ENCODE measurements around the gene B4GALT3. TPM values are rescaled to one million over a fixed set of nuclear protein-coding genes. Genes with fewer than 3 reads are reported as not detected.
"Not testable (repeated sequence)": the region's sequence is repeated elsewhere in the genome, so short reads cannot be mapped to it uniquely, and the experiment has no call there.

Gene B4GALT3
- total RNA-seq, 2 donors from 2014 or later, result 20.2 to 29.3 TPM

- Histone ChIP-seq H3K27ac (peak overlapping the region in 1 of 4 donors; percentile 21), H3K4me3 (no peak overlapping the region), H3K4me1 (peaks cover 32% of the 10 kb centered on the region), H3K9me3 (no peaks in the 10 kb centered on the region), H3K36me3 (replicated peaks in 1 of 2; ENCODE audit: insufficient read depth in 1 of 2, low read depth in 2 of 2) (no peaks in the 10 kb centered on the region), H3K27me3 (no peaks in the 10 kb centered on the region)
- DNase-seq (no peak), ATAC-seq (no peak)
- TF ChIP-seq POLR2A (IDR thresholded peaks at IDR 0.05) (no peak), CTCF (IDR thresholded peaks at IDR 0.05) (no peak)
- 65 to 72% methylated on average over 7 of the region's 7 CpGs for WGBS, 2 donors
- intact Hi-C loops (cut with DNase I), result no loop called here
Measured at GRCh38 chr1:161225178-161225533, 47.8 kb upstream of the B4GALT3 start.

- intact Hi-C loops (cut with DNase I), result not testable (repeated sequence)
- WGBS, 2 donors, result 74 to 85% methylated on average over 13 of the region's 13 CpGs
Measured at GRCh38 chr1:161224695-161225087, 47.4 kb upstream of the B4GALT3 start.

GRCh38 chr1:161223805-161224694, 46.7 kb upstream of the B4GALT3 start:
- H3K27me3 ChIP-seq, result no peaks in the 10 kb centered on the region
- H3K36me3 ChIP-seq (replicated peaks in 1 of 2; ENCODE audit: insufficient read depth in 1 of 2, low read depth in 2 of 2), result no peaks in the 10 kb centered on the region
- H3K4me3 ChIP-seq, result no peak overlapping the region
- H3K4me1 ChIP-seq, result peaks cover 32% of the 10 kb centered on the region
- WGBS, 2 donors, result 67% methylated on average over 7 of the region's 7 CpGs
- TF ChIP-seq POLR2A (IDR thresholded peaks at IDR 0.05) (no peak), CTCF (IDR thresholded peaks at IDR 0.05) (no peak)
- no peaks in the 10 kb centered on the region for H3K9me3 ChIP-seq
- ATAC-seq (no peak), DNase-seq (peak in 3 of 4 donors; percentile 21 to 38 (median 26))
- intact Hi-C loops (cut with DNase I), result no loop called here
- no peak overlapping the region for H3K27ac ChIP-seq

More at GRCh38 chr1:161224695-161225087, 47.4 kb upstream of the B4GALT3 start:
- H3K27ac ChIP-seq; DNase-seq; ATAC-seq; H3K9me3 ChIP-seq; H3K4me3 ChIP-seq; H3K27me3 ChIP-seq; H3K36me3 ChIP-seq (replicated peaks in 1 of 2; ENCODE audit: insufficient read depth in 1 of 2, low read depth in 2 of 2): not testable (repeated sequence)
- peaks cover 32% of the 10 kb centered on the region for H3K4me1 ChIP-seq

- TF ChIP-seq CTCF (IDR thresholded peaks at IDR 0.05) (no peak), POLR2A (IDR thresholded peaks at IDR 0.05) (no peak)
- H3K36me3 ChIP-seq (replicated peaks in 1 of 2; ENCODE audit: insufficient read depth in 1 of 2, low read depth in 2 of 2), result no peaks in the 10 kb centered on the region
- WGBS, 2 donors, result 58 to 76% methylated on average over 6 of the region's 6 CpGs
- no peak overlapping the region for H3K27ac ChIP-seq
- H3K27me3 ChIP-seq, result no peaks in the 10 kb centered on the region
- intact Hi-C loops (cut with DNase I), result no loop called here
- H3K4me3 ChIP-seq, result no peak overlapping the region
- no peaks in the 10 kb centered on the region for H3K9me3 ChIP-seq
- no peak for ATAC-seq
- DNase-seq, result no peak
- H3K4me1 ChIP-seq, result peaks cover 27% of the 10 kb centered on the region
Measured at GRCh38 chr1:161222175-161223019, 45.1 kb upstream of the B4GALT3 start.

GRCh38 chr1:161220002-161220401, 42.7 kb upstream of the B4GALT3 start:
- ATAC-seq (no peak), DNase-seq (no peak)
- Histone ChIP-seq H3K27ac (no peak overlapping the region), H3K27me3 (no peaks in the 10 kb centered on the region), H3K4me3 (no peak overlapping the region), H3K36me3 (replicated peaks in 1 of 2; ENCODE audit: insufficient read depth in 1 of 2, low read depth in 2 of 2) (no peaks in the 10 kb centered on the region), H3K9me3 (no peaks in the 10 kb centered on the region), H3K4me1 (peaks cover 8% of the 10 kb centered on the region)
- intact Hi-C loops (cut with DNase I), result no loop called here
- TF ChIP-seq CTCF (IDR thresholded peaks at IDR 0.05), result no peak
- TF ChIP-seq POLR2A (IDR thresholded peaks at IDR 0.05), result no peak
- 55 to 59% methylated on average over 5 of the region's 5 CpGs for WGBS, 2 donors
